ENCODE data around the gene ABCA13.

The ABCA13 gene

DNA sequence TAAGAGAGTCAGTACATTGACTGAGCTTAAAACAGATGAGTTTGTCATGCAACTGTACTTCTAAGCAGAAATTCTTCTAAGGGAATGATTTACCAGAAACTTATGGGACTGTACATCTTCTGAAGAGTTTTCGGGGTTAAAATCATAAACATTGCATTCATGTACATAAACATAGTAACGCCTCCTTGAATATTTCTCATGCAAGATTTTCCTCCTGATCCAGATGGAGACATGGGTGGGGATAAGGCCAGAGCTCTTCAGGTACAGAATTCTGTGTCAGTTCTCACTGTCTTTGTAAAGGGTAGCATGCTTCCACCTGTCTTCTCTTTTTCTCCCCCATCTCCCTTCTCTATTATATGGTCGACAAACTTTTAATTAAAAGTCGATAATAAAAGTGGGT, 335.3 kb downstream of the ABCA13 start:
- TF ChIP-seq, protein P1, sequence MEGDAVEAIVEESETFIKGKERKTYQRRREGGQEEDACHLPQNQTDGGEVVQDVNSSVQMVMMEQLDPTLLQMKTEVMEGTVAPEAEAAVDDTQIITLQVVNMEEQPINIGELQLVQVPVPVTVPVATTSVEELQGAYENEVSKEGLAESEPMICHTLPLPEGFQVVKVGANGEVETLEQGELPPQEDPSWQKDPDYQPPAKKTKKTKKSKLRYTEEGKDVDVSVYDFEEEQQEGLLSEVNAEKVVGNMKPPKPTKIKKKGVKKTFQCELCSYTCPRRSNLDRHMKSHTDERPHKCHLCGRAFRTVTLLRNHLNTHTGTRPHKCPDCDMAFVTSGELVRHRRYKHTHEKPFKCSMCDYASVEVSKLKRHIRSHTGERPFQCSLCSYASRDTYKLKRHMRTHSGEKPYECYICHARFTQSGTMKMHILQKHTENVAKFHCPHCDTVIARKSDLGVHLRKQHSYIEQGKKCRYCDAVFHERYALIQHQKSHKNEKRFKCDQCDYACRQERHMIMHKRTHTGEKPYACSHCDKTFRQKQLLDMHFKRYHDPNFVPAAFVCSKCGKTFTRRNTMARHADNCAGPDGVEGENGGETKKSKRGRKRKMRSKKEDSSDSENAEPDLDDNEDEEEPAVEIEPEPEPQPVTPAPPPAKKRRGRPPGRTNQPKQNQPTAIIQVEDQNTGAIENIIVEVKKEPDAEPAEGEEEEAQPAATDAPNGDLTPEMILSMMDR (IDR thresholded peaks at IDR 0.05; ENCODE audit: low read depth, low read length), result no peak
- DNase-seq (ENCODE audit: extremely low read depth, low read depth), result no peak

DNA sequence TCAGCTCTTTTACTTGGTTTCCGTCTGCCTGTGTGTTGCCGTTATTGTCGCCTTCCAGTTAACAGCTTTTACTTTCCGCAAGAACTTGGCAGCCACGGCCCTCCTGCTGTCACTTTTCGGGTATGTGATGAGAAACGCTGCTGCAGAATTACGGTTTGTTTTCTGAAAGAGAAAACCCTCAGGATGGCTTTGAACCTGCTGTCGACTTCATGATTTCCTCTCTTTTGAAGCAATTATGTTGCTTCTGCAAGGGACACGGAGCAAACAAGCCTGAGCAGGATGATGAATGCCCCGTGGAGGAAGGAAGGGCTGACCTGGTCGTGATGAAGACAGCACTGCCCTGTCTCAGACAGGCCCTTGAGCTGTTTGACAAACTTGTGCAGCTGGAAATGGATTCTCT, 339.8 kb downstream of the ABCA13 start:
- TF ChIP-seq, protein P1 (IDR thresholded peaks at IDR 0.05; ENCODE audit: low read depth, low read length), result no peak
- DNase-seq (ENCODE audit: extremely low read depth, low read depth), result no peak

DNA sequence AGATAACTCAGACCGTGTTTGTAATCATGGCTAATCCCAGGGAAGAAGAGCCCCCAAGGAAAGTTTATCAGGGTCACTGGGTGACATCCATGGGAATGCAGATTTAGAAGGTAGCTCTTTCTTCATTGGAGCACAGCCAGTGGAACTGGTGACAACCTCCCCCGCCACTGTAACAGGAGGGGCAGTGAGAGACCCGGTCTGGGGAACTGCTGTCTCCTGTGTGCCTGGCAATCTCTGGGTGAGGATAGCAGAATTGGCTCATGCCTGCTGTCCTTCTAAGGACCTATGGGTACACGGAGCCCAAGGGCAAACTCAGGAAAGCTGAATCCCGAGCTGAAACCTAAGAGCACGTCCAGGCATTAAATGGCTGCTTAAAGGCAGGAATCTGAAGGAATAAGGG, 341.6 kb downstream of the ABCA13 start:
- no peak for DNase-seq (ENCODE audit: extremely low read depth, low read depth)
- TF ChIP-seq, protein P1 (IDR thresholded peaks at IDR 0.05; ENCODE audit: low read depth, low read length), result no peak

DNA sequence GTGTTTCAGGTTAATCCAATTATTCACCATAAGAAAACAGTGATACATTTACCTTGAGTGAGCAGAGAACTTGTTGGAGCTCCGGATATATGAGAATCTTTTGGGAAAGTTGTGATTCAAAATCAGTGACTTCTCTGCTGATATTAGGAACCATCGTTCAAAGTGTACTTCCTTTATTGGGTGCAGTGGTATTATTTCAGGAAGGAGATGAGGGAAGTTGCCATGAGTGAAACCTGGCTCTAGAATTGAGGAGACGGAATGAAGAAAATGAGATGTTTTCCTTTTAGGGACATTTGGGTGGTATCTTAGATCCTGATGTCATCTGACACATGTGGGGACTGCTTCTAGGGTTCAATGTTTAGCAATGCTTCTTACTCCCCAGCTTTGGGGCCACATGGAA, 343.9 kb downstream of the ABCA13 start:
- DNase-seq (ENCODE audit: extremely low read depth, low read depth), result no peak
- TF ChIP-seq, protein P1 (IDR thresholded peaks at IDR 0.05; ENCODE audit: low read depth, low read length), result no peak

DNA sequence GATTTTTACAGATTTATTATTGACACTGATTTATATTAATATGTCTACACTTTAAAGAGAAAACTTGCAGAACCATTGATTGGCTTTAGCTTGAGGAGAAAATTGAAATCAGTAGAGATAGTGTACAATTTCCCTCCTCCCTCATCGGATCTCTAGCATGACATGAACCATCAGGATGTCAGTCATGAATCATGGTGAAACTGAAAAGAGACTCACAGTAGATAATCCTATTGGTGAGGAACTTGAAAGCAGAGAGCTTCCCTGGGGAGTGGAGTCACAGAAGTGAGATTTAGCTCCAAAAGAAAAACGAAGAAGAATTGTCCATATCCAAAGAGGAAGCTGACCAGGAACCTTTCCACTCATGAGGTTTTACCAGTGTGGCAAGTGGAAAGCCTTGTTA, 346.8 kb downstream of the ABCA13 start:
- no peak for DNase-seq (ENCODE audit: extremely low read depth, low read depth)
- TF ChIP-seq, protein P1 (IDR thresholded peaks at IDR 0.05; ENCODE audit: low read depth, low read length), result no peak

DNA sequence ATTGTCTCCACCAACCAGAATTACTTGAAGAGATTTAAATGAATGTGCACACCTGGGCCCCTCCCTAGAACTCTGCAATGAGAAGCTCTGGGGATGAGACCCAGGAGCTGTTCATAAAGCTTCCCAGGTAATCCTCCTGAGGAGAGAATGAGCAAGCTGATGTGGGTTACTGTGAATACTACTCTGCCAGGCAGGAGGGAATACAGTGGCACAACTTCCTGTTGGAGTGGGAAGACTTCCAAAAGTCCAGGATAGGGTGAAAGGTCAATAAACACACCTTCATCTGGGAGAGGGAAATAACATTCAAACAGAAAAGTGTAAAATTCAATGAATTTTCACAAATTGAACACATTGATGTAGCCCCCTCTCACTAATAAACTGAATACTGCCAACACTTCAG, 351.4 kb downstream of the ABCA13 start:
- no peak for DNase-seq (ENCODE audit: extremely low read depth, low read depth)
- TF ChIP-seq, protein P1 (IDR thresholded peaks at IDR 0.05; ENCODE audit: low read depth, low read length), result no peak

DNA sequence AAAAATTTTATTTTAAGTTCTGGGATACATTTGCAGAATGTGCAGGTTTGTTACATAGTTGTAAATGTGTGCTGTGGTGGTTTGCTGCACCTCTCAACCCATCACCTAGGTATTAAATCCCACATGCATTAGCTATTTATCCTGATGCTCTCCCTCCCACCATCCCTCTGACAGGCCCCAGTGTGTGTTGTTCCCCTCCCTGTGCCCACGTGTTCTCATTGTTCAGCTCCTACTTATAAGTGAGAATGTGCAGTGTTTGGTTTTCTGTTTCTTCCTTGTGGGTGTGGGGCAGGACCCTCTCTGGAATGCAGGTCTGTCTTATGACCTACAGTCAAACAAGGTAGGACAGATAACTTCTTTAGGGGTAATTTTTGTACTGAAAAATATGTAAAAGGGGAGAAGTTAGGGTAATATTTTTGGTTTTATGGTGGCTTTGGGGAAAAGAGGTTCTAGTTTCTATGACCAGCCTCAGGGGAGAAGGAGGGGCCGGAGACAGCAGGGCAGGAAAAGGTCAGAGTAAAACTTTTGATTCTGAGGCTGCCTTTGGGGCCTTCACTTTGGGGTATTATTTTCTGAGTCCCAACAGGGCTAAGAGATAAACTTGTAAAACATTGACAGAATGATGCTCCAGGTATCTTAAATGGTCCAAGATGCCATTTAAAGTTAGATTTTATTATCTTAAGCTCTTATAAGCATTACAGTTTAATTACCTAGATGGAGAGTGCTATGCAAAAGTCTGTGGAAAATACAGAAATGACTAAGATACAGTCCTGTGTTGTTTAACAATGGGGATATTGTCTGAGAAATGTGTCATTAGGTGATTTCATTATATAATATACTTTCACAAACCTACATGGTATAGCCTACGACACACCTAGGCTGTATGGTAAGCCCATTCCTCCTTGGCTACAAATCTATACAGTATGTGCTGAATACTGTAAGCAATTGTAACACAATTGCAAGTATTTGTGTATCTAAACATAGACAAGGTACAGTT, 354.8 kb downstream of the ABCA13 start:
- no peak for DNase-seq (ENCODE audit: extremely low read depth, low read depth)
- TF ChIP-seq, protein P1 (IDR thresholded peaks at IDR 0.05; ENCODE audit: low read depth, low read length), result no peak
